Astrocyte of the spinal cord (primary cell): ENCODE measurements around the gene PAMR1.

Experiments
- DNase-seq: peaks from one replicate; pipeline ENCODE4 v3.0.0; 2011; ENCODE audit warnings: low read depth, low spot score
- H3K4me3 ChIP-seq: 2 replicates; pipeline ENCODE4 v1.5.1; 2011; ENCODE audit warnings: low read depth, mild to moderate bottlenecking, low read length, moderate library complexity
- in situ Hi-C: cut with HindIII; loops from 2 replicates; pipeline ENCODE4 v1.10.0; 2017; ENCODE audit warnings: low sequenced_read_pairs
- TF ChIP-seq, protein P1 (sequence below): IDR thresholded peaks from 2 replicates; pipeline ENCODE4 v1.5.1; 2012; ENCODE audit warnings: low read depth, mild to moderate bottlenecking, low read length, inconsistent platforms

PAMR1 gene

GRCh38 chr11:35514481-35514880 is 10.9 kb downstream of the PAMR1 start:
- DNase-seq = no peak
- in situ Hi-C loops = no loop called here
- TF ChIP-seq, protein P1, sequence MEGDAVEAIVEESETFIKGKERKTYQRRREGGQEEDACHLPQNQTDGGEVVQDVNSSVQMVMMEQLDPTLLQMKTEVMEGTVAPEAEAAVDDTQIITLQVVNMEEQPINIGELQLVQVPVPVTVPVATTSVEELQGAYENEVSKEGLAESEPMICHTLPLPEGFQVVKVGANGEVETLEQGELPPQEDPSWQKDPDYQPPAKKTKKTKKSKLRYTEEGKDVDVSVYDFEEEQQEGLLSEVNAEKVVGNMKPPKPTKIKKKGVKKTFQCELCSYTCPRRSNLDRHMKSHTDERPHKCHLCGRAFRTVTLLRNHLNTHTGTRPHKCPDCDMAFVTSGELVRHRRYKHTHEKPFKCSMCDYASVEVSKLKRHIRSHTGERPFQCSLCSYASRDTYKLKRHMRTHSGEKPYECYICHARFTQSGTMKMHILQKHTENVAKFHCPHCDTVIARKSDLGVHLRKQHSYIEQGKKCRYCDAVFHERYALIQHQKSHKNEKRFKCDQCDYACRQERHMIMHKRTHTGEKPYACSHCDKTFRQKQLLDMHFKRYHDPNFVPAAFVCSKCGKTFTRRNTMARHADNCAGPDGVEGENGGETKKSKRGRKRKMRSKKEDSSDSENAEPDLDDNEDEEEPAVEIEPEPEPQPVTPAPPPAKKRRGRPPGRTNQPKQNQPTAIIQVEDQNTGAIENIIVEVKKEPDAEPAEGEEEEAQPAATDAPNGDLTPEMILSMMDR = no peak
- no peak overlapping the region for H3K4me3 ChIP-seq

GRCh38 chr11:35511666-35512065 is 13.8 kb downstream of the PAMR1 start:
- peak; percentile 72 for DNase-seq
- TF ChIP-seq, protein P1 = no peak
- no peak overlapping the region for H3K4me3 ChIP-seq
- in situ Hi-C loops = no loop called here

DNA sequence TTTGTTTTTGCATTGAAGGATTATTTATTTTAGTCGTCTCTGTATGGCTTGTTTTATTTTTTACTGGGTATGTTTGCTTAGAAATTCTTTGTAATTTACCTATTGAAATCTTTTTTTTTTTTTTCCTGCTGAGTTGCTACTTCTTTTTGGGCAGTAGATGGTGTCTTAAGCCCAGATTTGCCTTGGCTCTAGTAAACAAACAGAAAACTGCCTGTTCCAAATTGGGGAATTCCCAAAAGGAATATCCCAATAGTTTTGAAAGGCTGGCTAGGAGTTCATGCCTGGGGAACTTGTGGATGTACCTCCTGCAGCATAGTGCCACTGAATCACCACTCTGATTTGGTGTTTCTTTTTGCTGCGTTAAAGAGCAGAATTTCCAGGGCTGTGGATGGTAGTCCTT is 17.7 kb downstream of the PAMR1 start:
- TF ChIP-seq, protein P1 = no peak
- in situ Hi-C loops = no loop called here
- no peak overlapping the region for H3K4me3 ChIP-seq
- DNase-seq = no peak

GRCh38 chr11:35501776-35502175 is 23.6 kb downstream of the PAMR1 start:
- DNase-seq = no peak
- H3K4me3 ChIP-seq = no peak overlapping the region
- TF ChIP-seq, protein P1 = no peak
- in situ Hi-C loops = no loop called here

- no peak overlapping the region for H3K4me3 ChIP-seq
- TF ChIP-seq, protein P1 = no peak
- in situ Hi-C loops = no loop called here
- no peak for DNase-seq
These were observed 24.7 kb downstream of the PAMR1 start for GRCh38 chr11:35500744-35501143.

DNA sequence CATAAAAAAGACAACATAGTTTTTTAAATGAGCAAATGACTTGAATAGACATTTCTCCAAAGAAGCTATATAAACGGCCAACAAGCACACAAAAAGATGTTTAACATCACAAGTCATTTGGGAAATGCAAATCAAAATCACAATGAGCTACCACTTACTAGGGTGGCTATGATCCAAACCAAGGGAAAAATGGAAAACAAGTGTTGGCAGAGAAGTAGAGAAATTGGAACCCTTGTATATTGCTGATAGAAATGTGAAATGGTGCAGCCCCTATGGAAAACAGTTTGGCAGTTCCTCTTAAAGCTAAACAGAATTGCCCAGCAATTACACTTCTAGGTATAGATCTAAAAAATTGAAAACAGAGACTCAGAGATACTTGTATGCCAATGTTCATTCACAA is 29.0 kb downstream of the PAMR1 start:
- in situ Hi-C loops = no loop called here
- no peak overlapping the region for H3K4me3 ChIP-seq
- TF ChIP-seq, protein P1 = no peak
- DNase-seq = no peak

DNA sequence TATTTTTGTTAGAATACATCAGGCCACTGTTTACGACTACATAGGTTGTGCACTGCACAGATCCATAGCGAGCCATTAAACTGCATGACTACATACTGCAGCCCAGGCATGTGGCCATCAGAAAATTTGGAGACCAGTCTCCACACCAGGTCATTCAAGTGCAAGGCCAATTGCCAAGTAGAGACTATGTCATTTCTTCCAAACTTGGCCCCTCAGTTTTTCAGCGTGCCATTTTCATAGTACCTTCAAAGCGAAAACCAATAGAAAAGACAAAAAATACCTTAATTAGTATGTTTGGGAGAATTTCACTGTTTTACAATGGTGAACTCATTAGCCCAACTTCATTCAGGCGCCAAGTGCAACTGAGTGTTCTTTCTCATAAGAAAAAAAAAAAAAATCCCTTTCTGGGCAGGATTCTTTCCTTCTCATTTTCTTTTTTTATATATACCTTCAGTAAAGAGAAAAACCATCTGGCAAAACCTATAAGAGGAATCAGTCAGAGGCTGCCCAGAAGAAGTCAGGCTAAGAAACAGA is 30.4 kb downstream of the PAMR1 start:
- DNase-seq = no peak
- H3K4me3 ChIP-seq = no peak overlapping the region
- TF ChIP-seq, protein P1 = no peak
- in situ Hi-C loops = no loop called here
